Measurements from ENCODE around the gene SAA1. TPM values are rescaled to one million over a fixed set of nuclear protein-coding genes. Genes with fewer than 3 reads are reported as not detected.

SAA1 gene
- total RNA-seq (0.70 TPM in 1 of 2 replicates, not detected in the other), polyA plus RNA-seq (0.31 and 2.3 TPM in 2 replicates)

DNA sequence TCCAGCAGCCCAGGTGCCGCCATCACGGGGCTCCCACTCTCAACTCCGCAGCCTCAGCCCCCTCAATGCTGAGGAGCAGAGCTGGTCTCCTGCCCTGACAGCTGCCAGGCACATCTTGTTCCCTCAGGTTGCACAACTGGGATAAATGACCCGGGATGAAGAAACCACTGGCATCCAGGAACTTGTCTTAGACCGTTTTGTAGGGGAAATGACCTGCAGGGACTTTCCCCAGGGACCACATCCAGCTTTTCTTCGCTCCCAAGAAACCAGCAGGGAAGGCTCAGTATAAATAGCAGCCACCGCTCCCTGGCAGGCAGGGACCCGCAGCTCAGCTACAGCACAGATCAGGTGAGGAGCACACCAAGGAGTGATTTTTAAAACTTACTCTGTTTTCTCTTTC, at the start of gene SAA1:
TSS of gene SAA1 (plus strand) at position 316 of the 400 bp plus-strand sequence. CDS start 624 bp downstream, outside the sequence.
- no peak for TF ChIP-seq CTCF (IDR thresholded peaks at IDR 0.05; ENCODE audit: low read depth, low read length)
- no peaks in the 10 kb centered on the region for H3K36me3 ChIP-seq
- peak in 1 of 2 donors; percentile 39 for DNase-seq (ENCODE audit: low read depth in 1 of 2, low spot score in 1 of 2)
- H3K4me3 ChIP-seq, result no peak within 1 kb of the TSS
- no peak within 1 kb of the TSS for H3K27ac ChIP-seq
- H3K27me3 ChIP-seq, result no peaks in the 10 kb centered on the region
- H3K9me3 ChIP-seq (ENCODE audit: low read depth), result no peaks in the 10 kb centered on the region
- no peaks in the 10 kb centered on the region for H3K4me1 ChIP-seq (ENCODE audit: low read depth)

DNA sequence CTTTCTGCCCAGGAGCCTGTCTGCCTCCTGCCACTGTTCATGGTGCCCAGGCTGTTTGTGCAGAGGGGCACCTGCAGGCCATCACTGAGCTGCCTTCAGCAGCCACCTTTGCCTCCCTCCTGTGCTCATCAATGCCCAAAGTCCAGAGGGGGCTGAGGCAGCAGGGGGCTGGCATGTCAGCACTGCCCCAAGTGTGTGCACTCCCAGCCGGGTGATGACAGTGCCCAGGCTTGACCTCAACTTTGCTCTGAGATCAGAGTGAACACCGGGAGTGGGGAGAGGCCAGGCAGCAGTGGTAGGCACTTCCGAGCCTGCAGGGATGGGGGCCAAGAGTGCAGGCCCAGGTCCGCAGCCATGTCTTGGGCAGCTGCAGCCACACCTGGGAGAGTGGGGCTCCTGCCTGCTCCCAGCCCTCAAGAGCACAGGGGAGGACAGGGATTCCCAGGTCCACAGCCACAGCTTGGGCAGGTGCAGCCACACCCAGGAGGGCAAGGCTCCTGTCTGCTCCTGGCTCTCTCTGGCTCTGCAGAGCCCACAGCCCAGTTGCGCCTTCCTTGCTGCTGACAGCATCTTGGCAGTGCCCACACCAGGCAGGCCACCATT, 44.7 kb upstream of the SAA1 start:
- H3K4me3 ChIP-seq, result no peak overlapping the region
- H3K27ac ChIP-seq, result no peak overlapping the region
- H3K36me3 ChIP-seq, result no peaks in the 10 kb centered on the region
- no peak for DNase-seq (ENCODE audit: low read depth in 1 of 2, low spot score in 1 of 2)
- no peaks in the 10 kb centered on the region for H3K4me1 ChIP-seq (ENCODE audit: low read depth)
- no peaks in the 10 kb centered on the region for H3K27me3 ChIP-seq
- no peaks in the 10 kb centered on the region for H3K9me3 ChIP-seq (ENCODE audit: low read depth)
- no peak for TF ChIP-seq CTCF (IDR thresholded peaks at IDR 0.05; ENCODE audit: low read depth, low read length)

GRCh38 chr11:18222814-18223421, 43.1 kb upstream of the SAA1 start:
- Histone ChIP-seq H3K27me3 (peaks cover 3% of the 10 kb centered on the region), H3K36me3 (no peaks in the 10 kb centered on the region), H3K9me3 (ENCODE audit: low read depth) (no peaks in the 10 kb centered on the region), H3K4me1 (ENCODE audit: low read depth) (no peaks in the 10 kb centered on the region), H3K27ac (no peak overlapping the region), H3K4me3 (no peak overlapping the region)
- TF ChIP-seq CTCF (IDR thresholded peaks at IDR 0.05; ENCODE audit: low read depth, low read length), result no peak
- no peak for DNase-seq (ENCODE audit: low read depth in 1 of 2, low spot score in 1 of 2)

- Histone ChIP-seq H3K4me3 (no peak overlapping the region), H3K36me3 (no peaks in the 10 kb centered on the region), H3K27ac (no peak overlapping the region), H3K27me3 (peaks cover 3% of the 10 kb centered on the region), H3K9me3 (ENCODE audit: low read depth) (no peaks in the 10 kb centered on the region), H3K4me1 (ENCODE audit: low read depth) (no peaks in the 10 kb centered on the region)
- no peak for DNase-seq (ENCODE audit: low read depth in 1 of 2, low spot score in 1 of 2)
- TF ChIP-seq CTCF (IDR thresholded peaks at IDR 0.05; ENCODE audit: low read depth, low read length), result no peak
Measured at GRCh38 chr11:18223591-18224387, 42.3 kb upstream of the SAA1 start.

DNA sequence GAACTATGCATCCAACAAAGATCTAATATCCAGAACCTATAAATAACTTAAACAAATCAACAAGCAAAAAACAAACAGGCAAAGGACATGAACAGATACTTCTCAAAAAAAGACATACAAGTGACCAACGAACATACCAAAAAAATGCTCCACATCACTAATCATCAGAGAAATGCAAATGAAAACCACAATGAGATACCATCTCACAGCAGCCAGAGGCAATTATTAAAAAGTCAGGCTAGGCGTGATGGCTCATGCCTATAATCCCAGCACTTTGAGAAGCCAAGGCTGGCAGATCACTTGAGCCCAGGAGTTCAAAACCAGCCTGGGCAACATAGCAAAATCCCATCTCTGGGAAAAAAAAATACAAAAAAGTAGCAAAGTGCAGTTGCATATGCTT, 40.2 kb upstream of the SAA1 start:
- Histone ChIP-seq H3K27me3 (peaks cover 3% of the 10 kb centered on the region), H3K4me3 (no peak overlapping the region), H3K9me3 (ENCODE audit: low read depth) (no peaks in the 10 kb centered on the region), H3K4me1 (ENCODE audit: low read depth) (no peaks in the 10 kb centered on the region), H3K36me3 (no peaks in the 10 kb centered on the region), H3K27ac (no peak overlapping the region)
- no peak for DNase-seq (ENCODE audit: low read depth in 1 of 2, low spot score in 1 of 2)
- no peak for TF ChIP-seq CTCF (IDR thresholded peaks at IDR 0.05; ENCODE audit: low read depth, low read length)
